VCaP (cell line): ENCODE data around the gene NPTX1.

Source experiments
- H3K27ac ChIP-seq: fragments of 450-650 bp; 2 replicates; pipeline ENCODE4 v1.5.1; 2017
- CTCF ChIP-seq: fragments of 450-650 bp; conservative IDR thresholded peaks from 2 replicates; pipeline ENCODE4 v1.5.1; 2017; ENCODE audit warnings: mild to moderate bottlenecking, moderate library complexity

NPTX1 gene

GRCh38 chr17:80474961-80475909, 1.2 kb downstream of the NPTX1 start:
- TF ChIP-seq CTCF, result no peak
- H3K27ac ChIP-seq, result peak overlapping the region; percentile 60

- TF ChIP-seq CTCF, result peak; percentile 71
- H3K27ac ChIP-seq, result peak overlapping the region; percentile 60
Measured at GRCh38 chr17:80474231-80474960, 2.0 kb downstream of the NPTX1 start.

GRCh38 chr17:80473701-80474100, 2.7 kb downstream of the NPTX1 start:
- H3K27ac ChIP-seq, result peak overlapping the region; percentile 60; the same call in 1 of the 2 replicates
- TF ChIP-seq CTCF, result no peak

- no peak for TF ChIP-seq CTCF
Measured at GRCh38 chr17:80472996-80473395, 3.4 kb downstream of the NPTX1 start.

GRCh38 chr17:80471922-80472321, 4.5 kb downstream of the NPTX1 start:
- H3K27ac ChIP-seq, result no peak overlapping the region
- no peak for TF ChIP-seq CTCF

More at GRCh38 chr17:80472996-80473395, 3.4 kb downstream of the NPTX1 start:
- H3K27ac ChIP-seq, result no peak overlapping the region

- no peak overlapping the region for H3K27ac ChIP-seq
- no peak for TF ChIP-seq CTCF
Measured at GRCh38 chr17:80470603-80471002, 5.8 kb downstream of the NPTX1 start.

- TF ChIP-seq CTCF, result no peak
- H3K27ac ChIP-seq, result no peak overlapping the region
Measured at GRCh38 chr17:80469667-80470066, 6.7 kb downstream of the NPTX1 start.
